HG02763 (cell line): ENCODE data around the gene OR56B4.
"Not testable (repeated sequence)": the region's sequence is repeated elsewhere in the genome, so short reads cannot be mapped to it uniquely, and the experiment has no call there.

Experiments used
- ATAC-seq: cut with Tn5 transposase; IDR thresholded peaks from one replicate; pipeline ENCODE4 v1.9.1; 2021; ENCODE audit warnings: mild to moderate bottlenecking, moderate library complexity; ENCODE audit not compliant: unreplicated experiment

The OR56B4 gene, protein sequence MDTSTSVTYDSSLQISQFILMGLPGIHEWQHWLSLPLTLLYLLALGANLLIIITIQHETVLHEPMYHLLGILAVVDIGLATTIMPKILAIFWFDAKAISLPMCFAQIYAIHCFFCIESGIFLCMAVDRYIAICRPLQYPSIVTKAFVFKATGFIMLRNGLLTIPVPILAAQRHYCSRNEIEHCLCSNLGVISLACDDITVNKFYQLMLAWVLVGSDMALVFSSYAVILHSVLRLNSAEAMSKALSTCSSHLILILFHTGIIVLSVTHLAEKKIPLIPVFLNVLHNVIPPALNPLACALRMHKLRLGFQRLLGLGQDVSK

DNA sequence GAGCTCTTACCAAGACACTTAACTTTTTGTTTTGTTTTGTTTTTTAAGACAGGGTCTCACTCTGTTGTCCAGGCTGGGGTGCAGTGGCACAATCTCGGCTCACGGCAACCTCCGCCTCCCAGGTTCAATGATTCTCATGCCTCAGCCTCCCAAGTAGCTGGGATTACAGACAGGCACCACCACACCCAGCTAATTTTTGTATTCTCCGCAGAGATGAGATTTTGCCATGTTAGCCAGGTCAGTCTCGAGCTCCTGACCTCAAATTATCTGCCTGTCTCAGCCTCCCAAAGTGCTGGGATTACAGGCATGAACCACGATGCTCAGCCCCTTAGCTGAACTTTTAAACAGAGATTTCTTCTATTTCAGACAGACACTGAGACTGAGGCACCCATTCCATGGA lies at the start of gene OR56B4:
TSS of gene OR56B4 (plus strand) at position 301 of the 400 bp plus-strand sequence. CDS start at position 396, 95 bp downstream.
- not testable (repeated sequence) for ATAC-seq

DNA sequence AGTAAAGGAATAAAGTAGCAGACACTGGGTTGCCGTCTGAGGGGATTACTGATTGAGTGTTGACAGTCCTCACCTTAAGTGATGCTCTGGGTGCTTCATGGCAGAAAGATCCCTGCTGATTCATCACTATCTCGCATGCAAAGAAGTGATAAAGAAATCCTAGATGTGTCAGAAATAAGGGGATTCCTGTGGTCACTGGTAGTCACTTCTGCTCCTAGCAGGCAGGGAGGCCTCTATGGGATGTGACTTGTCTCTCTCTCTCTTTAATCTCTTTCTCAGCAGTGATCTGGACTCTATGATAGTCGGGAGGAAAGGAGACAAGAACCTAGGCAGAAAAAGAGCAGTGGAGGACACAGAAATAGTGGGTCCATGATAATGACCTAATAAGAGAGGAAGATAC lies 46.0 kb upstream of the OR56B4 start:
- no peak for ATAC-seq

DNA sequence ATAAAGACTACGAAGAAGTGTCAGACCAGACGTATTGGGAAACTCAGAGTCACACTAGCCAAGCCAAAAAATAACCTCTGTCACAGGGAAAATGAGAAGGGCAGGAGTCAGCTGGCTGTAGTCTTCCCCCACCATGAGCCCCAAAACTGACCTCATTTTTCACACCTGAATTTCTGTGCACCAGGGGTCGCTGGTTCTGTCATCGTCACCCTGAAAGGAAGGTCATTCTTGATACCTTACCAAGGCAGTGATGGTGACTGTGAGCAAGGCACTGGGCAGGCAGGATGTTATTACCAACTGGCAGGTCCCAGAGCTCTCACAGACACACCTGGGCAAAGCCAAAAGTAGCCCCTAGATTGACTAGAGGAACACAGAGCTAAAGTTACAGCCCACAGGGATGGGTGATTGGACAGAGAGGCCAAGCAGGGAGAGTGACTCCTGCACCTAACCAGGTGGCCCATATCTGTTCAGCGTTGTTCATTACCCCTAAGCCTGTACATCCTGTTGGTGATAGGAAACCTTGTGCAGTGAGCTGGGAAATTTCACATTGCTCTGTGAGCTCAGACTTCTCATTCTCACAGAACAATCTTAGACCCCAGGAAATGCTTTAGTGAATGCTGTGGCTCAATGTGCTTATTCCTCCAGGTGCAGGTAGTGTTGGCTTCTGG lies 44.7 kb upstream of the OR56B4 start:
- no peak for ATAC-seq

DNA sequence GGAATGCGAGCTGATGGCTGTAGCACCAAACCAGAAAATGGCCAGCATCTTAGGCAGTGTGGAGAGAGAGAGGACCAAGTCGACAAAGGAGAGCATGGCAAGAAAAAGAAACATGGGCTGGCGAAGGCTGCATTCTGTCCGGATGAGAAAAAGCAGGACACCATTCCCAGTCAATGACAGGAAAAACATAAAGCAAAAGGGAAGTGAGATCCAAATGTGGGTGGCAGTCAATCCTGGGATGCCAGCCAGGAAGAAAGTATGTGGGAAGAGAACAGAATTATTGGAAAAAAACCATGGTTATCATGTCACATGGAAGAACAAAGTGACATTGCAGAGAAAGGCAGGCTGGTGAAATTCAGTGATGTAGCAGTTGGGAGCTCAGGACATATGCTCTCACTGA lies 40.0 kb upstream of the OR56B4 start:
- ATAC-seq, result no peak

DNA sequence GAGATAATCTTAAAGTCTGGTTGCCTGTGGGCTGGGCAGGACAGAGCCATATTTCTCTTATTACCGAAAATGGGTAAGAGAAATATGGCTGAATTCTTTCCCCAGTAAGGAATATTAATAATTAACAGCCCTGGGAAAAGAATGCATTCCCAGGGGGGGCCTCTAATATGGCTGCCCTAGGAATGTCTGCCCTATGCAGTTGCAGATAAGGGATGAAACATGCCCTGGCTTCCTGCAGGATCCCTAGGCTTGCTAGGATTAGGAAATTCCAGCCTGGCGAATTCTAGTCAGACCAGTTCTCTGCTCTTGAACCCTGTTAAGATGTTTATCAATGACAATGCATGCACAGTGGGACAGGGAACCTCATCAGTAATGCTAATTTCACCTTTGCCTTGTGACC lies 31.0 kb upstream of the OR56B4 start:
- not testable (repeated sequence) for ATAC-seq

DNA sequence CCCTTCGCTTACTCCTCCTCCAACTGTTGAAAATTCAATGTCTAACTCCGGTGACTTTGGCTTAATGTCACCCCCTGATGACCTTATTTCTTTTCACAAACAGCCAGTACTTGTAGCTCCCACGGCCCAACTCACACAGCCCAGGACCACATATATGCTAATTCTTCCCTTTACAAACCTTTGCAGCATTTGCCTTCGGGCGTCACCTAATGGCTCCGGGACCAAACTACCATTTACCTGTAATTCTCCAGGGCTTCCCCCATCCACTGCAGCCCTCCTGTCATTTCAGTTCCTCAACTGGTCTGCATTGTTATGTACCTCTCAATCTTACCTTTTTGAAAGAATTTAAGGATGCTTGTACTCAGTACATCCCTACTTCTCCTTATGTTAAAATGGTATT lies 29.8 kb upstream of the OR56B4 start:
- no peak for ATAC-seq

DNA sequence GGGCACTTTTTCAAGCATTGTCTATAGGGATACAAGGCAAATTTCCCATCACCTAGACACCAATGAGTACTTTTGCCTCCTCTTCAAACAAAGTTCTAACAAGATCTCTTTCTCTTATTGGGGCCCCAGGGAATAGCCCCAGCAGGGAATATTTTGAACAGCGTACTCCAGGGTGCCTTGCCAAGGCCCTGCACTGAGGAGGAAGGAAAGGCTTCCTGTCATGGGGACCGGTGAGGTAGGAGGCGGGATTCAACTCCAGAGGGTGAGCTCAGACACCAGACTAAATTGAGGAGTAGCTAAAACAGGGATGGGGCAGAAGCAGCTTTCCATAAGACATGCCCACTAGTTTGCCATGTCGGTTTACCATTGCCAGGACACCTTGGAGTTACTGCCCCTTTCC lies 28.0 kb upstream of the OR56B4 start:
- ATAC-seq, result no peak

DNA sequence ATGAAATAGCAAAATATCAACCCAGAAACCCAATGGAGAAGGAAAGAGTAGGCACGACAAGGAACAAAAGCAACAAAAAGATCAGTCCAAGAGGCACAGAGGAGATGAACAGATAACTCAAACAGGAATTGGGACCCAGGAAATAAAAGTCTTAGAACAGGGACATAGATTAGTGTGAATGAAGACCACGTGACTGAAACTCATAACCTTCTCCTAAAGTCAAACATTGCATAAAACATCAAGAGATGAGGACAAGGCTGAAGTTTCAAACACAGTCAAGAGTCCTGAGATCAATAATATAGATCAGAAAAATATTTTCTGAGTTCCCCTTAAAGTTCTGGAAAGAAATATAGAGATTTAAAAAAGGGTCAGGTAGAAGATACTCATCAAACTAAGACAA lies 24.4 kb upstream of the OR56B4 start:
- no peak for ATAC-seq

DNA sequence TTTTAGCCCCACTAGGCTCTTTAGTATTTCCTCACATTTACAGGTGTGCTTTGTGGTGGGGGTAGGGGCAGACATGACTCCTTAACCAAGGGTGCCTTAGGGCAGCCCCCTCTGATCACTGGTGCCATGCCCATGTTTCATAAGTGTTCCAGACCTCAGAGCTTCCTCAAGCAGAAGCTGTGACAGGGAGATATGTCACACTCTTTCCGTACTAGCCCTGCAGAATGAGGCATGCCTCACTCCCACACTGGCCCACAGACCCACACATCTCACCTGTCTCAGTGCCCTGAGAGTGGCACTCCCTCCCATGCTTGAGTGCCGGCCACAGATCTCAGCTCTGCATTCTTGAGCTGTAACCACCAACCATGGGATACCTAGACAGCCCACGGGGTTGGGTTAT lies 22.9 kb upstream of the OR56B4 start:
- ATAC-seq, result no peak

DNA sequence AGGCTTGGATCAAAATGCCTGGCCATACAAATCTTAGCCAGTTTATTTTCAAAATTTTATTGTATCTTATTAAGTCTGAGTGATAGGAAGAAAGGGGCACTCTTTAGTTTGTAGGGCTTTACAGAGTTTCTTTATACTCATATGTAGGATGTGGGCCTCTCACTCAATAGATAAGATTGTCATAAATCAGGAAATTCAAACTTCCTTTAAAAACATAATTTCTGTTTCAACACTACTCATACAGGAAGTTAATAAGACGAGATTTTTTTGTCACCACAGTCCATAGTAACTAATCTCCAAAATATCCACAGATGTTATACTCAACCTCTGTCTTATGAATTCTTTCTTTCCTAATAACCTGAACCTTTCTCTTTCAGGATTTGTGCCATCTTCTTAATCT lies 13.3 kb upstream of the OR56B4 start:
- no peak for ATAC-seq

DNA sequence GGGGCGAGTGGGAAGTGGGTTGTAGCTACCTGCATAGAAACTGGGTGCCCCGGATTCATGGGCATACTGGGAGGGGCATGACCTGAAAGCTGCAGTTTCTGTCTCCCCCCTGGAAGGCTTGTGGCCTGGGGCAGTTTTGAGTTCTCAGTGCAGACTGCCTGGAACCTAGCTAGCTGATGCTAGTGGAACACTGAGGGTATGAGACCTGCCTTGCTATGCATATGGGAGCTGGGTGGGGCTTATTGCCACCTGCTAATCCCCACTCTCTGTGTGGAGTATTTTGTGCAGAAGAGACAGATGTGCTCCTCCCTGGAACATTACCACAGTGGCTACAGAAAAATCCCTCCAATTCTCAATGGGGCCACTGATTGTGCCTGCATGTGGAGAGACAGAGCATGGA lies 11.7 kb upstream of the OR56B4 start:
- no peak for ATAC-seq

DNA sequence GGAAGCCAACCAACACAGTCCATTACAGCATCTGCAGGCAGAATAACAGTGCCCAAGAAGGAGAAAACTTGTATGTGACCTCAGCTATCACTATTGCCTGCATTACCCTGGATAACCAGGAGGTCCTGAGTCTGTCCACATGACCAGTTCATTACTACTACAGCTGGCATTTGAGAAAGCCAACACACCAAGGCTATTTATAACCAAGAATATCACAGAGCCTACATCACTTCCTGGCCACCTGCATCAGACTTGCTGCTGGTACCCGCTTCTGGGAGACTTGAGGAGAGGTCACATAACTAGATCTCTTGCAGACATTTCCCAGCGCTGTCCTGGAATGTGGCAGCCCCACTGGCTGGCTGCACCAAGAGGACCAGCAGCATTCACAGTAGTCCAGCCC lies 11.1 kb upstream of the OR56B4 start:
- ATAC-seq, result no peak

DNA sequence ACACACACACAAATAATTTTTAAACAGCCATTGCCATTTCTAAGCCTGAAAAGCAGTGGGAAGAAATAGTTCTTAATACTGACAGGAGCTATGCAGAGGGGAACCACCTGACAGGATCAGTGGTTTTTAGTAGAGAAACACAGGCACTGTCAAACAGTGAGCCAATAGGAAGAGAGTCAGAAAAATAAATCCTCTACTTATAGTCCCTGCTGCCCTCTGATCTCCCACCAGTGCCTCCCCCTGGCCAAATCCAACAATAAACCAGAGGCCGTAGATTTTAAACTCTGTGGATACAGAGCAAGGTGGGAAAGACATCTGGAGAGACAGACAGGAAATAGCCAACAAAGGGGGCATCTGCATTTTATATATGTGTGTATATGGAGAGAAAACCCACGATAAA lies 7.9 kb upstream of the OR56B4 start:
- ATAC-seq, result no peak

DNA sequence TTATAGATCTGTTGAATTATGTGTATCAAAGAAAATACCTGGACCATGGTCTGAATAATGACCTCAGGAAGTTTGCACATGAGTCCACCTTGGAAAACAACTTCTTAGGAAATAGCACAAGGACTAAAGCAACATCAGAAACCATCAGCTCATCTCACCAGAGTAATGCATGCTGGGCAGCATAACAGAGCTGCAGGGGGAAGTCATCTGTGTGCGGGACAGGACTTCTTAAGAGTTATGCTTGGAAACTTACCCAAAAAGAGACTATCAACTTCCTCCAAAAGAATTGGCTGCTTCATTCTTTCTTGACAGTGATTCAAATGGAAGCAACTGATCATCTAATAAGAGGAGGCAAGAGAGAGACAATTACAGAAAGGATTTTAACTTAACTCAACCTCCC lies 2.5 kb downstream of the OR56B4 start:
- no peak for ATAC-seq

DNA sequence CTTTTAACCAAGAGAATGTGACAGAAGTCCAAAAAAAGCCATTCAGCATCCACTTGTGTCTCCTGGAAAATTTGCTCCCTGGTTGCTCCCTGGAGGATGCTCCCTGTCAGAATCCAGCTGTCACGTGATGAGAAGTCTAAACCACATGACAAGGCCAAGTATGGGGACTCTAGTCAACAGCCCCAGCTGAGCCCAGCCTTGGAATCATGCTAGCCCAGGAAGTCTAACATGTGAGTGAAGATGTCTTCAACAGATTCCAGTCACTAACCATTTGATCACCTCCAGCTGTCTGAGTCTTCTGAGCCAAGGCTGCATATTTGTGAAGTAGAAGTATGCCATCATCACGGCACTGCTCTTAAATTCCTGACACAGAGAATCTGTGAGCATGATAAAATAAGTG lies 4.2 kb downstream of the OR56B4 start:
- no peak for ATAC-seq

DNA sequence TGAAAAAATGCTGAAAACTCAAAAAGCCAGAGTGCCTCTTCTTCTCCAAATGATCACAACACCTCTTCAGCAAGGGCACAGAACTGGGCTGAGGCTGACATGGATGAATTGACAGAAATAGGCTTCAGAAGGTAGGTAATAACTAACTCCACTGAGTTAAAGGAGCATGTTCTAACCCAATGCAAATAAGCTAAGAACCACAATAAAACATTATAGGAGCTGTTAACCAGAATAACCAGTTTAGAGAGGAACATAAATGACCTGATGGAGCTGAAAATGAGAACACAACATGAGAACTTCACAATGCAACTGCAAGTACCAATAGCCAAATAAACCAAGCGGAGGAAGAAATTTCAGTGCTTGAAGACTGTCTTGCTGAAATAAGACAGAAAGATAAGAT lies 9.2 kb downstream of the OR56B4 start:
- no peak for ATAC-seq

DNA sequence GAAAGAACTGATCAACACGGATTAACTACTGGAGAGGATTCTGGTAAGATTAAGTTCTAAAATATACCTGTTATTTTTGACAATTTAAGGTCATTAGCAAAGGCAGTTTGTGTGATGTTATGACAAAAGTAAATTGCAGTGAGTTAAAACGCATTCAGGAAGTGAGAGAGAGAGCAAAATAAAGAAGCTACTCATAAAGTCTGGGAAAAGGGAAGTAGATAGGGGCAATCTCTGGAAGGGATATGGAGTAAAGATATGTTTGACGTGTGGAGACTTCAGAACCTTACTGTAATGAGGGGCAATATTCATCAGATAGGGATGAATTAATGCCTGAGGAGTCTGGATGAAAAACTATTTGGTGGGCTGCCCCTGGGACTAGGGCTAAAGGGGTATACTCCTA lies 16.8 kb downstream of the OR56B4 start:
- ATAC-seq, result no peak

DNA sequence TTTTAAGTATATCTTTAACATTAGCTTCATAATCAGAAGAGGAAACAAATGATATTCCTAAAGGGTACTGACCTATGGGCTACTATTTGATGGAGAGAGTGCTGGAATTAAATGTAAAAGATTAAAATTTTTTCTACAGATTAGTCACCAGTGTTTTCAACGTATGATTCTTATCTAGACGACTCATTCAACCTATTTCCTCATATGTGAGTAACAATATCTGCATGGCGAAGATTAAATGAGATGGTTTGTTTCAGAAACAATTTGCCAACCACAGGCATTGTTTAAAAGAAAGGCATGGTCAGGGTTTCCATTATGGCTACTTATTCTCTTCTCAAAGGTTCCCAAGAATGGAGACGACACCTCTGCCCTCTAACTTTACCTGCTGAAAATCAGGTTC lies 20.4 kb downstream of the OR56B4 start:
- no peak for ATAC-seq

DNA sequence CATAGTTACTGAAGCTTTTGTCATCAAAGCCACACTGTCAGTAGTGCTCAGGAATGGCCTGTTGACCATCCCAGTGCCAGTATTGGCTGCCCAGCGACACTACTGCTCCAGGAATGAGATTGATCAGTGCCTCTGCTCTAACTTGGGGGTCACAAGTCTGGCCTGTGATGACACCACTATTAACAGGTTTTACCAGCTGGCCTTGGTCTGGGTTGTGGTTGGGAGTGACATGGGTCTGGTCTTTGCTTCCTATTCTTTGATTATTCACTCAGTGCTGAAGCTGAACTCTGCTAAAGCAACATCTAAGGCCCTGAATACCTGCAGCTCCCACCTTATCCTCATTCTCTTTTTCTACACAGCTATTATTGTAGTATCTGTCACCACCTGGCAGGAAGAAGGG lies 21.5 kb downstream of the OR56B4 start:
- ATAC-seq, result no peak

DNA sequence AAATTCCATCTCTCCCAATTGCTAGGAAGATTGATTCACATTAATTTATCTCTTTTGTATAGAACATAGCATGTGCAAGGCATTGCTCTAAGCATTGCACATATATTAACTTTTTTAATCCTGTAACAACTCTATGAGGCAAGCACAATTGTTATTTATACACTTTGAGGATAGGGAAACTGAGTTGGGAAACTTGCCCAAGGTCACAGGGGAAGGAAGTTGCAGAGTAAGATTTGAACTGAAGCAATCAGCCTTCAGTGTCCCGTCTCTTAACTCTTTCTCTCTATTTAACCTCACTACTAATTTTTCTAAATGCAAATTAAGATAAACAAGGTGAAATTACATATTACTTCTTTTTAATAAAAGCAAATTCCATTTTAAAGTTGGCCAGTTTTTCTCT lies 22.2 kb downstream of the OR56B4 start:
- ATAC-seq, result no peak

DNA sequence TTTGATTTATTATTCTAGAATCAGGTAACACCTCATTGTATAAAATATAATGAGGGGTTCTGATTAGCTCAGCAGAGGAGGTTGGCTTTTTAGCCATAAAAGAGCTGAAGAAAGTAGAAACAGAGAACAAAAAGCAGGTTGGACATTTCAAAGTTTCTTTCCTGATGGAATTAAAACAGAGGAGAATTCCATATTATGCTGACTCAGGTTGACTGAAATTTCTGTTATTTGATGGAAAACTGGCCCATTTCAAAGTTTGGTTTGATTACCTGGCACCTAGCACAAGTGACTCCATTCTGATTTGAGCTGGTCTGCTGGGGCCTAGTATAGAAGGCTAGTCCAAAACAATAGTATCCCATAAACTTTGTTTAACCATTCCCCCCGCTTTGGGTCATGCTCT lies 24.9 kb downstream of the OR56B4 start:
- ATAC-seq, result no peak

DNA sequence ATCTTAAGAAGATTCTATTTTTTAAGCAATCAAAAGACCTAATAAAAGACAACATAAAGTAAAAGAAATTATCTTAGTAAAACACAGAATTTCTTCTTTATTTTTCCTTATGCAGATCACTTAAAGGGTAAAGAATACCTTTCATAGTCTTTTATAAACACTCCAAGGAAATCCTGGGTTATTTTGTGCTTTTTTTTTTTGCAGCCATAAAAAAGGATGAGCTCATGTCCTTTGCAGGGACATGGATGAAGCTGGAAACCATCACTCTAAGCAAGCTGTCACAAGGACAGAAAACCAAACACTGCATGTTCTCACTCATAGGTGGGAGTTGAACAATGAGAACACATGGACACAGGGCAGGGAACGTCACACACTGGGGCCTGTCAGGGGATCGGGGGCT lies 28.5 kb downstream of the OR56B4 start:
- ATAC-seq, result not testable (repeated sequence)

DNA sequence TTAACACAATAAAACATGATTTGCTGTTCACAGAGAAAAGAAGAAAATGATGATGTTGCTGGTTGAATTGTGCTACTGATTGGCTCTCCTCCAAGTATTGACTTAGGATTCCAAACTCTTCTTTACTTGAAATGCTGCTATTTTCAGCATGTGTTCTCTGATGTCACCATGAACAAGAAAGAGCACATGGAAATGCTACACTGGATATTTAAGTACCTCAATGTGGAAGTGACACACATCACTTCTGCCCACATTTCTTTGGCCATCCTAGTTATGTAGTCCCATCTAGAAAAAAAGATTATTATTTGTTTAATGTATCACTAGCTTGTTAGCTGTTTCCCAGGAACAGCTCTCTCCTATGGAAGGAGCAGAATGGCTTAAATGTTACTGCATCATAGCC lies 35.5 kb downstream of the OR56B4 start:
- no peak for ATAC-seq
